Osteoblast (primary cell): ENCODE measurements around the gene ACAP2. TPM values are rescaled to one million over a fixed set of nuclear protein-coding genes. Genes with fewer than 3 reads are reported as not detected.

Experiments
- DNase-seq: peaks from one replicate; pipeline ENCODE4 v3.0.0; 2011; ENCODE audit warnings: low spot score, mixed read lengths; ENCODE audit not compliant: insufficient read length; ENCODE audit errors: missing footprints
- H2AFZ ChIP-seq: 2 replicates; pipeline ENCODE4 v1.6.0; 2011; ENCODE audit warnings: mild to moderate bottlenecking, low read length
- H3K27ac ChIP-seq: 2 replicates; pipeline ENCODE4 v1.5.1; 2011; ENCODE audit warnings: mild to moderate bottlenecking, low read depth, low read length, moderate library complexity
- H3K27me3 ChIP-seq: 2 replicates; pipeline ENCODE4 v1.6.0; 2012; ENCODE audit warnings: mild to moderate bottlenecking, control low read depth, inconsistent platforms, low read length, moderate library complexity; ENCODE audit not compliant: insufficient read depth
- H3K36me3 ChIP-seq: 2 replicates; pipeline ENCODE4 v1.5.1; 2011; ENCODE audit warnings: mild to moderate bottlenecking, low read length, control low read depth, moderate library complexity; ENCODE audit not compliant: insufficient read depth
- H3K4me1 ChIP-seq: 2 replicates; pipeline ENCODE4 v1.5.1; 2011; ENCODE audit warnings: mild to moderate bottlenecking, low read length, control low read depth, moderate library complexity; ENCODE audit not compliant: insufficient read depth
- H3K4me2 ChIP-seq: 2 replicates; pipeline ENCODE4 v1.6.0; 2011; ENCODE audit warnings: mild to moderate bottlenecking, low read length; ENCODE audit not compliant: insufficient read depth
- H3K4me3 ChIP-seq: fragments of 200-600 bp; sonication (generic); 3 replicates; pipeline ENCODE4 v1.5.1; 2012; ENCODE audit warnings: mild to moderate bottlenecking, low read length, inconsistent platforms; ENCODE audit not compliant: insufficient read depth
- H3K79me2 ChIP-seq: 2 replicates; pipeline ENCODE4 v1.6.0; 2012; ENCODE audit warnings: mild to moderate bottlenecking, low read length, control low read depth, inconsistent platforms; ENCODE audit not compliant: insufficient read depth
- H3K9me3 ChIP-seq: 2 replicates; pipeline ENCODE4 v1.5.1; 2011; ENCODE audit warnings: low read depth, low read length, control low read depth
- H4K20me1 ChIP-seq: 2 replicates; pipeline ENCODE4 v1.6.0; 2012; ENCODE audit warnings: mild to moderate bottlenecking, low read length, control low read depth; ENCODE audit not compliant: insufficient read depth
- CTCF ChIP-seq: IDR thresholded peaks from 2 replicates; pipeline ENCODE4 v1.5.1; 2011; ENCODE audit warnings: mild to moderate bottlenecking, low read depth, low read length, moderate library complexity; ENCODE audit errors: extremely low read depth
- total RNA-seq: library from RNA; depleted of rRNA; stranded (reverse); fragments of >200 nt; gene quantifications from 2 replicates; pipeline ENCODE4 v1.2.3, GENCODE V29; 2012

ACAP2 gene
- total RNA-seq, 1 donor, result 121 TPM

- no peak overlapping the region for H3K27ac ChIP-seq
- no peaks in the 10 kb centered on the region for H4K20me1 ChIP-seq
- H3K4me3 ChIP-seq, result no peak overlapping the region
- DNase-seq, result no peak
- peaks cover 20% of the 10 kb centered on the region for H3K4me1 ChIP-seq
- peaks cover 39% of the 10 kb centered on the region for H3K79me2 ChIP-seq
- TF ChIP-seq CTCF, result no peak
- no peaks in the 10 kb centered on the region for H3K9me3 ChIP-seq
- no peaks in the 10 kb centered on the region for H3K36me3 ChIP-seq
- H3K4me2 ChIP-seq, result no peak overlapping the region
- no peaks in the 10 kb centered on the region for H3K27me3 ChIP-seq
- H2AFZ ChIP-seq, result no peak overlapping the region
Measured at GRCh38 chr3:195255176-195255500, 187.7 kb downstream of the ACAP2 start.

GRCh38 chr3:195254454-195255175 lies 188.2 kb downstream of the ACAP2 start:
- no peaks in the 10 kb centered on the region for H3K36me3 ChIP-seq
- H2AFZ ChIP-seq, result no peak overlapping the region
- H3K4me1 ChIP-seq, result peaks cover 20% of the 10 kb centered on the region
- no peak for TF ChIP-seq CTCF
- DNase-seq, result no peak
- peaks cover 43% of the 10 kb centered on the region for H3K79me2 ChIP-seq
- no peak overlapping the region for H3K27ac ChIP-seq
- H3K27me3 ChIP-seq, result no peaks in the 10 kb centered on the region
- no peaks in the 10 kb centered on the region for H4K20me1 ChIP-seq
- H3K4me2 ChIP-seq, result no peak overlapping the region
- H3K4me3 ChIP-seq, result no peak overlapping the region
- H3K9me3 ChIP-seq, result no peaks in the 10 kb centered on the region

GRCh38 chr3:195253923-195254432 lies 188.8 kb downstream of the ACAP2 start:
- no peak for DNase-seq
- Histone ChIP-seq H2AFZ (no peak overlapping the region), H3K9me3 (no peaks in the 10 kb centered on the region), H3K27ac (no peak overlapping the region), H3K79me2 (peaks cover 45% of the 10 kb centered on the region), H3K4me1 (peaks cover 14% of the 10 kb centered on the region), H3K4me2 (no peak overlapping the region), H3K4me3 (no peak overlapping the region), H4K20me1 (no peaks in the 10 kb centered on the region), H3K36me3 (no peaks in the 10 kb centered on the region), H3K27me3 (no peaks in the 10 kb centered on the region)
- no peak for TF ChIP-seq CTCF

- peaks cover 36% of the 10 kb centered on the region for H3K79me2 ChIP-seq
- no peak overlapping the region for H3K4me3 ChIP-seq
- no peaks in the 10 kb centered on the region for H3K27me3 ChIP-seq
- H3K9me3 ChIP-seq, result no peaks in the 10 kb centered on the region
- TF ChIP-seq CTCF, result no peak
- no peak overlapping the region for H3K4me2 ChIP-seq
- no peak for DNase-seq
- no peak overlapping the region for H3K27ac ChIP-seq
- no peaks in the 10 kb centered on the region for H4K20me1 ChIP-seq
- no peaks in the 10 kb centered on the region for H3K36me3 ChIP-seq
- peaks cover 12% of the 10 kb centered on the region for H3K4me1 ChIP-seq
- no peak overlapping the region for H2AFZ ChIP-seq
Measured at GRCh38 chr3:195251336-195252065, 191.3 kb downstream of the ACAP2 start.
